ENCODE measurements around the gene MCRIP1. TPM values are rescaled to one million over a fixed set of nuclear protein-coding genes. Genes with fewer than 3 reads are reported as not detected.

The MCRIP1 gene
- total and polyA plus RNA-seq, 2 donors (not counting 1 experiment from before 2014, with no cell fraction given) = 69.7 to 84.0 TPM

DNA sequence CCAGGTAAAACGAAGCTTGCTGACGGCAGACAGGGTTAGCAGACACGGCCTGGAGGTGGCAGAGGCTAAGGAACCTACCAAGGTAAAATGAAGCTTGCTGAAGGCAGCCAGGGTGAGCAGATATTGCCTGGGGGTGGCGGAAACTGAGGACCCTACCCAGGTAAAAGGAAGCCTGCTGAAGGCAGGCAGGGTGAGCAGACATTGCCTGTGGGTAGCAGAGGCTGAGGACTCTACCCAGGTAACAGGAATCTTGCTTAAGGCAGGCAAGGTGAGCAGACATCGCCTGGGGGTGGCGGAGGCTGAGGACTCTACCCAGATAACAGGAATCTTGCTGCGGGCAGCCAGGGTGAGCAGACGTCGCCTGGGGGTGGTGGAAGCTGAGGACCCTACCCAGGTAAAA, 31.8 kb downstream of the MCRIP1 start:
- DNase-seq = no peak
- Histone ChIP-seq H3K27ac (ENCODE audit: low read length in 2 of 2) (no peak overlapping the region), H3K4me3 (ENCODE audit: control extremely low read depth in 1 of 5, extremely low read depth in 1 of 5, insufficient read depth in 1 of 5, low read depth in 2 of 5, low read length in 4 of 5) (no peak overlapping the region), H3K9me3 (ENCODE audit: control extremely low read depth in 1 of 3, control insufficient read depth in 2 of 3, insufficient read depth in 1 of 3, low read length in 2 of 3) (peaks cover 0 to 14% (median 0%) of the 10 kb centered on the region in 3 donors), H3K36me3 (replicated peaks in 1 of 2; ENCODE audit: control extremely low read depth in 1 of 2, control insufficient read depth in 1 of 2, extremely low read depth in 1 of 2, insufficient read depth in 2 of 2, low read length in 1 of 2) (no peaks in the 10 kb centered on the region), H2AFZ (ENCODE audit: insufficient read depth, low read depth, low read length, poor library complexity, severe bottlenecking) (no peak overlapping the region), H3K4me2 (replicated peaks; ENCODE audit: low read depth, low read length, poor library complexity, severe bottlenecking) (no peak overlapping the region), H3K9ac (ENCODE audit: low read length) (no peak overlapping the region), H3K79me2 (ENCODE audit: control insufficient read depth, insufficient read depth, low read length) (no peaks in the 10 kb centered on the region), H4K20me1 (ENCODE audit: control insufficient read depth, insufficient read depth, low read length, poor library complexity, severe bottlenecking) (no peaks in the 10 kb centered on the region), H3K4me1 (ENCODE audit: control insufficient read depth in 2 of 2, insufficient read depth in 2 of 2, low read length in 2 of 2) (peaks cover 0 to 4% of the 10 kb centered on the region in 2 donors), H3K27me3 (replicated peaks in 1 of 4; ENCODE audit: control extremely low read depth in 1 of 4, control insufficient read depth in 3 of 4, insufficient read depth in 4 of 4, low read length in 3 of 4) (peaks cover 0 to 46% (median 12%) of the 10 kb centered on the region in 4 experiments)
- CTCF ChIA-PET = no interaction called here
- POLR2A ChIA-PET = no interaction called here
- no peak overlapping the region for H3K4me3 Mint-ChIP-seq
- WGBS (ENCODE audit: insufficient coverage) = 91% methylated on average over 9 of the region's 9 CpGs
- no peaks in the 10 kb centered on the region for H3K9me3 Mint-ChIP-seq (ENCODE audit: insufficient read depth)
- H3K4me1 Mint-ChIP-seq = peaks cover 5% of the 10 kb centered on the region
- no peak for TF ChIP-seq EZH2 (IDR thresholded peaks at IDR 0.05; ENCODE audit: borderline replicate concordance, insufficient read depth, low read depth, low read length, poor library complexity, severe bottlenecking)
- TF ChIP-seq, protein P1, sequence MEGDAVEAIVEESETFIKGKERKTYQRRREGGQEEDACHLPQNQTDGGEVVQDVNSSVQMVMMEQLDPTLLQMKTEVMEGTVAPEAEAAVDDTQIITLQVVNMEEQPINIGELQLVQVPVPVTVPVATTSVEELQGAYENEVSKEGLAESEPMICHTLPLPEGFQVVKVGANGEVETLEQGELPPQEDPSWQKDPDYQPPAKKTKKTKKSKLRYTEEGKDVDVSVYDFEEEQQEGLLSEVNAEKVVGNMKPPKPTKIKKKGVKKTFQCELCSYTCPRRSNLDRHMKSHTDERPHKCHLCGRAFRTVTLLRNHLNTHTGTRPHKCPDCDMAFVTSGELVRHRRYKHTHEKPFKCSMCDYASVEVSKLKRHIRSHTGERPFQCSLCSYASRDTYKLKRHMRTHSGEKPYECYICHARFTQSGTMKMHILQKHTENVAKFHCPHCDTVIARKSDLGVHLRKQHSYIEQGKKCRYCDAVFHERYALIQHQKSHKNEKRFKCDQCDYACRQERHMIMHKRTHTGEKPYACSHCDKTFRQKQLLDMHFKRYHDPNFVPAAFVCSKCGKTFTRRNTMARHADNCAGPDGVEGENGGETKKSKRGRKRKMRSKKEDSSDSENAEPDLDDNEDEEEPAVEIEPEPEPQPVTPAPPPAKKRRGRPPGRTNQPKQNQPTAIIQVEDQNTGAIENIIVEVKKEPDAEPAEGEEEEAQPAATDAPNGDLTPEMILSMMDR (IDR thresholded peaks at IDR 0.05) = no peak
- no peak overlapping the region for H3K27ac Mint-ChIP-seq
- no peak for ATAC-seq (ENCODE audit: low read depth)
- H3K27me3 Mint-ChIP-seq = peaks cover 34% of the 10 kb centered on the region
- intact Hi-C loops (cut with micrococcal nuclease) = no loop called here

DNA sequence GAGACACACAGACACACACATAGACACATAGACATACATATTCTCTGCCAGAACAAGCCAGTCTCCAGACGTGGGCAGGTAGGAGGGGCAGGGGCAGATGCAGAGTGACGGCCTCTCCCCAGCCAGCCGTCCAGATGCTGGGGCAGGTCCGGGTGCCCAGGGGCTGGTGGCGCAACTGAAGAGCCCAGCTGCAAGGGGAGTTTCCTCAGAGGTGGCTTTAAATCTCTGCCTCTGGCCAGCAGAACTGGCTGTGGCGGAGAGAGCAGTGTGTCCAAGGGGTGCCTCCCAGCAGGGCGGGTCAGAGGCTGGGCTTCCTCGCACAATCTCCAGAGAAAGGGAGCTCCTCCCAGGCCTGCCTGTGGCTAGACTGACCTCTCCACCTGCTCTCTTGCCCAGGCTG, 38.6 kb downstream of the MCRIP1 start:
- no peak for TF ChIP-seq EZH2 (IDR thresholded peaks at IDR 0.05; ENCODE audit: borderline replicate concordance, insufficient read depth, low read depth, low read length, poor library complexity, severe bottlenecking)
- TF ChIP-seq, protein P1 (IDR thresholded peaks at IDR 0.05) = no peak
- Histone ChIP-seq H3K9me3 (ENCODE audit: control extremely low read depth in 1 of 3, control insufficient read depth in 2 of 3, insufficient read depth in 1 of 3, low read length in 2 of 3) (no peaks in the 10 kb centered on the region), H3K36me3 (replicated peaks in 1 of 2; ENCODE audit: control extremely low read depth in 1 of 2, control insufficient read depth in 1 of 2, extremely low read depth in 1 of 2, insufficient read depth in 2 of 2, low read length in 1 of 2) (no peaks in the 10 kb centered on the region), H3K27ac (ENCODE audit: low read length in 2 of 2) (no peak overlapping the region), H3K4me2 (replicated peaks; ENCODE audit: low read depth, low read length, poor library complexity, severe bottlenecking) (no peak overlapping the region), H3K4me1 (ENCODE audit: control insufficient read depth in 2 of 2, insufficient read depth in 2 of 2, low read length in 2 of 2) (no peaks in the 10 kb centered on the region), H4K20me1 (ENCODE audit: control insufficient read depth, insufficient read depth, low read length, poor library complexity, severe bottlenecking) (no peaks in the 10 kb centered on the region), H3K9ac (ENCODE audit: low read length) (no peak overlapping the region), H3K27me3 (replicated peaks in 1 of 4; ENCODE audit: control extremely low read depth in 1 of 4, control insufficient read depth in 3 of 4, insufficient read depth in 4 of 4, low read length in 3 of 4) (peaks cover 0 to 16% (median 10%) of the 10 kb centered on the region in 4 experiments), H2AFZ (ENCODE audit: insufficient read depth, low read depth, low read length, poor library complexity, severe bottlenecking) (no peak overlapping the region), H3K79me2 (ENCODE audit: control insufficient read depth, insufficient read depth, low read length) (no peaks in the 10 kb centered on the region), H3K4me3 (ENCODE audit: control extremely low read depth in 1 of 5, extremely low read depth in 1 of 5, insufficient read depth in 1 of 5, low read depth in 2 of 5, low read length in 4 of 5) (no peak overlapping the region)
- Mint-ChIP-seq H3K27me3 (peaks cover 4% of the 10 kb centered on the region), H3K27ac (no peak overlapping the region), H3K4me1 (no peaks in the 10 kb centered on the region), H3K4me3 (no peak overlapping the region), H3K9me3 (ENCODE audit: insufficient read depth) (no peaks in the 10 kb centered on the region)
- 68% methylated on average over 8 of the region's 8 CpGs for WGBS (ENCODE audit: insufficient coverage)
- intact Hi-C loops (cut with micrococcal nuclease) = no loop called here
- POLR2A ChIA-PET = no interaction called here
- DNase-seq = no peak
- CTCF ChIA-PET = no interaction called here
- no peak for ATAC-seq (ENCODE audit: low read depth)

All from B cell (primary cell).